MV-4-11 (cell line): ENCODE data around the gene PSMA3.
A peak's percentile ranks its signal among the peaks of the same experiment; 100 is the strongest.

Experiments
- DNase-seq: peaks from one replicate; lab custom pipeline; 2025; lab: John Stamatoyannopoulos, UW

PSMA3 gene

DNA sequence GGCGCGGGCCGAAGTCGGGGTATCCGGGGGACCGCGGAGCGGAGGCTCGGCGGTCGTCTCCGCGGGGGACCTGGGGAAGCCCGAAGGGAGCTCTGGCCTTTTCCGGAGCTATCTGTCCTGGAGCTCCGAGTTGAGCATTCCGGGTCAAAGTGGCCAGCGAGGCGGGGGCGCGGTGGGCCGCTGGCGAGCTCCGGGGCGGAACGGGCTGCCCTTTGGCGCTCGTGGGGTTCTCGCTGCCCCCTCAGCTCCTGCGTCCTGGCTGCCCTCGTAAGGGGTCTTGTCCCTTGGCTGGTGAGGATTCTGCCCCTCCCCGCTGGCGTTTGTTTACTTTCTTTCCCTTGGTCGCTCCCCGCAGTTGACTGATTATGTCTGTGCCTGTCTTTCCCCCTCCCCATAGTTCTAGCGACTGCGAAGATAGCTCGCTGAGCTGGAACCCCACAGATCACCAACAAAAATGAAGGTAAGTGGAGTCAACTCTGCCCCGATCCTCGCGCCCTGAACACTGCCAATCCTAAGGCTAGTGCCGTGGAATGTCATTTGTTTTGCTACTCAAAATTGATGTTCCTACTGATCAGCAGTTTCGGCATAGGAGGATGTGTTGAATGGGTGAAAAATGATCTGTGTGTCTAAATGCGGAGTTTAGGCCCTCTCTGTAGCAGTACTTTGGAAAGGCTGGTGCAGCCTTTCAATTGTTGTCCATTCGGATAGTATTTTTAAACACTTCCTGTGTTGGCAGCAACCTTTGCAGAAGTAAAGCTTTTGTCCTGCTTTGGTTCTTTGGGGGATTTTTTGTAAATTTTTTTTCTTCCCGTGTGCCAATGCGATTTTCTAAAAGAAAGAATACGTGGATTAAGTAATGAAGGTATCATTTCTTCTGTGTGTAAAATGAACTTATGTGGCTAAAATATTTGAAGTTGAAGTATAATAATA, 55.0 kb downstream of the PSMA3 start:
- DNase-seq, result no peak

DNA sequence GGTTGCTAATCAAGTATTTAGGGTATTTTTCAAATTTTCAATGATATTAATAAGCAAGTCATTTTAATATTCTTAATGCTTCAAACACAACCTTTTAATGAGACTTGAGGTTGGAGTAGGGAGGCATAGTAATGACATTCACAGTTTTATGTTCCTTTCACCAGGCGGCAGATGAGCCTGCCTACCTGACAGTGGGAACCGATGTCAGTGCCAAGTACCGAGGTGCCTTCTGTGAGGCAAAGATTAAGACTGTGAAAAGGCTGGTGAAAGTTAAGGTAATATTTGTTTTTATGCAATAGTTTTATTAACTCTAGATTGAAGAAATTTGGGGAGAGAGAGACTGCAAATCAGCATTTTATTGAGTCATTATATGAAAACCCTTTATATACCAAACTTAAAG, 56.8 kb downstream of the PSMA3 start:
- no peak for DNase-seq

DNA sequence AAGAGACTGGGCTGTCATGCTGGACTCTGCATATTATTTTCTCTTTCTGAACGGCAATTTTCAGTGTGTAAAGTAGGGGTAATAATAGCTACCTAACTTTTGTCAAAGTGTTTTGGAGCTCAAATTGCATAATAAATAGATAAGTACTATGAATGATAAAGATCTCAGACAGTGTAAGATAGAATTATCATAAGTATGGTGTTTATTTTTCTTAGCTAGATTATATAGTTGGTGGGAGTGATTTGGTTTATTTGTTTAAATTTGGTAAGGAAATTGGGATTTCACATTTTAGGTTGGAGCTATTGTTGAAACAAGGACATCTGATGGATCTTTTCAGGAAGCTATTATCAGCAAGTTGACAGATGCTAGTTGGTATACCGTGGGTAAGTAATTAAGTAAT, 61.1 kb downstream of the PSMA3 start:
- DNase-seq, result no peak

DNA sequence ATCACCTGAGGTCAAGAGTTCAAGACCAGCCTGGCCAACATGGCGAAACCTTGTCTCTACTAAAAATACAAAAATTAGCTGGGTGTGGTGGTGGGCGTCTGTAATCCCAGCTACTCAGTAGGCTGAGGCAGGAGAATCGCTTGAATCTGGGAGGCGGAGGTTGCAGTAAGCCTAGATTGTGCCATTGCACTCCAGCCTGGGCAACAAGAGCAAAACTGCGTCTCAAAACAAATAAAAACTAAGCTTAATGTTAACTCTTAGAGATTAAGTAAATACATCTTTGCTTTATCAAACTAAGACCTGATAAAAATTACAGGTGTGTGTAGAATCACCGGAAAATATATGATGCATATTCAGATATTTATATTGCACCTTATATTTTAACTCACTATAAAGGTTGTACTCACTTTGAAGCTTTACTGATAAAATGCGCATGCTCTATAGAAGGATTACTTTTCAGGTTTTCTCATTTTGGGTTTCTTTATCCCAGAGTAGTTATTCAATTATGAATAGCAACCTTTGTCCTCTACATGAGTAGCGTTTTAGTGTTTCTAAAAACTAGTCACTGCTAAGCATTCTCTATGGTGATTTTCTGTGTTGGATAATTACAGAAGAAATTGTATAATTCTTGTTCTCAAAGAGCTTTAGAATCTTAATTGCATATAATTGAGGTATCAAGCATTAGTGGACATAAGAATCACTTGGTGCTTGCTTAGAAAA, 63.1 kb downstream of the PSMA3 start:
- no peak for DNase-seq

DNA sequence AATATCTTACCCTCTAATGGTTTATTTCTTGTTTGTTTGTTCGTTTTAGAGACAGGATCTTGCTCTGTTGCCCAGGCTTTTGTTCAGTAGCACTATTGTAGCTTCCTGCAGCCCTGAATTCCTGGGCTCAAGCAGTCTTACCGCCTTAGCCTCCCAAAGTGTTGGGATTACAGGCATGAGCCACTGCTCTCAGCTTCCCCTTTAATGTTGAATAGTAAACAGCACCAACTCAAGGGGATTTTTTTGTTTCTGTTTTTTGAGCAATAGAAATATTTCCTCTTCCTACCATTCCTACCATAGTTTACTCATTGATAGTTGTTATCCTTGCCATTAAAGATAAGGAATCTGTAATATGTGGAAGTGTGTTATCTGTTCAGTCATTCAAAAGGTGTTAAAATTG, 64.4 kb downstream of the PSMA3 start:
- peak; percentile 15 for DNase-seq

DNA sequence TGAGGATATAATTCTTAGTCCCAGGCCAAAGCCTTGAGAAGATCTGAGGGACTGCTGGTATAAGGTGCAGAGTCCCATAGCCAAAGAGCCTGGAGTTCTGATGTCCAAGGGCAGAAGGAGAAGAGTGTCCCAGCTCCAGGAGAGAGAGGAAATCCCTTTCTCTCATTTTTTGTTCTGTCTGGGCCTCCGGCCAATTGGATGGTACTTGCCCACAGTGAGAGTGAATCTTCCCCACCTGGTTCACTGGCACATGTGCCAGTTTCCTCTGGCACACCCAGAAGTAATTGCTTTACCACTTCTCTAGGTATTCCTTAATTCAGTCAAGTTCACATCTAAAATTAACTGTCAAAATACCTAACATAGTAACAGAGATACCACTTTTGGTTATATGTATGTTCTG, 69.1 kb downstream of the PSMA3 start:
- no peak for DNase-seq

DNA sequence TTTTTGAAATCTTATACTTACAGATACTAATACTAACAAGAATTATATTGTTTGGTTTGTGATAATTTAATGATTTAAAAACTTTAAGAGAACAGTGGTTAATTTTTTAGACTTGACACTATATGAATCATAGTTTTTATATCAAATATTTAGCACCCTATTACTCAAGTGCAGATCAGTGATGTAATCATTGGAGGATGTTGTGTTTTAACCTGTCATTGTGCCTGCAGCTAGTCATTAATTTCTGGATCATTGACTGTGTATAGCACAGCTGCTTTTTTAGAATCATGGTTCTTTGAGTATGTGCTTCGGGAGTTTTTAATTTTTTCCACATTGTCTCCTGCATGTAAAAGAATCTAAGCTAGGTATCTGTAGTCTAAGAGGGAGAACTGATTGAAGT, 71.0 kb downstream of the PSMA3 start:
- DNase-seq, result no peak
